Tibial nerve (tissue), 4 donors: ENCODE data around the gene RRM2.

Source experiments
- CTCF ChIP-seq, 5 experiments: fragments of 200-600 bp in 3 of 5; fragments of 450-650 bp in 2 of 5; sonication (generic) in 3 of 5; IDR thresholded peaks; one replicate each; pipeline ENCODE4 v1.5.1; 2016 to 2019; ENCODE audit warnings: antibody characterized with exemption in 5 of 5, mild to moderate bottlenecking in 3 of 5, moderate library complexity in 2 of 5
- EP300 ChIP-seq, 2 donors: sonication (generic); formaldehyde crosslinking; IDR thresholded peaks; one replicate each; pipeline ENCODE4 v1.6.1; 2017; ENCODE audit warnings: antibody characterized with exemption in 2 of 2, mild to moderate bottlenecking in 1 of 2
- POLR2A ChIP-seq, 2 donors: fragments of 450-650 bp; IDR thresholded peaks; one replicate each; pipeline ENCODE4 v1.6.1; 2017; ENCODE audit warnings: antibody characterized with exemption in 2 of 2, mild to moderate bottlenecking in 2 of 2, moderate library complexity in 2 of 2

- TF ChIP-seq EP300 (IDR thresholded peaks at IDR 0.05), result no peak
- no peak for TF ChIP-seq CTCF (IDR thresholded peaks at IDR 0.05)
- TF ChIP-seq POLR2A (IDR thresholded peaks at IDR 0.05), result no peak
Measured at GRCh38 chr2:10101491-10101890, 21.0 kb upstream of the RRM2 start.
